OCI-LY3 (cell line): ENCODE data around the gene UBA52.

Experiments
- CTCF ChIP-seq: fragments of 200-600, 300-600 bp; sonication (generic); IDR thresholded peaks from 2 replicates; pipeline ENCODE4 v1.5.1; 2014; ENCODE audit warnings: antibody characterized with exemption, low read length, low read depth
- EZH2phosphoT487 ChIP-seq: fragments of 200-600 bp; shearing (Covaris generic); IDR thresholded peaks from 2 replicates; pipeline ENCODE4 v1.6.1; 2018; ENCODE audit warnings: antibody characterized with exemption, mixed run types, low read depth

- TF ChIP-seq CTCF (no peak), EZH2phosphoT487 (no peak)
Measured at GRCh38 chr19:18603255-18603957, 31.7 kb downstream of the UBA52 start.
